GM21381 (cell line): ENCODE data around the gene HIVEP3.

Source experiments
- ATAC-seq: cut with Tn5 transposase; IDR thresholded peaks from one replicate; pipeline ENCODE4 v1.9.1; 2021; ENCODE audit warnings: mild to moderate bottlenecking, moderate library complexity; ENCODE audit not compliant: unreplicated experiment

HIVEP3 gene

DNA sequence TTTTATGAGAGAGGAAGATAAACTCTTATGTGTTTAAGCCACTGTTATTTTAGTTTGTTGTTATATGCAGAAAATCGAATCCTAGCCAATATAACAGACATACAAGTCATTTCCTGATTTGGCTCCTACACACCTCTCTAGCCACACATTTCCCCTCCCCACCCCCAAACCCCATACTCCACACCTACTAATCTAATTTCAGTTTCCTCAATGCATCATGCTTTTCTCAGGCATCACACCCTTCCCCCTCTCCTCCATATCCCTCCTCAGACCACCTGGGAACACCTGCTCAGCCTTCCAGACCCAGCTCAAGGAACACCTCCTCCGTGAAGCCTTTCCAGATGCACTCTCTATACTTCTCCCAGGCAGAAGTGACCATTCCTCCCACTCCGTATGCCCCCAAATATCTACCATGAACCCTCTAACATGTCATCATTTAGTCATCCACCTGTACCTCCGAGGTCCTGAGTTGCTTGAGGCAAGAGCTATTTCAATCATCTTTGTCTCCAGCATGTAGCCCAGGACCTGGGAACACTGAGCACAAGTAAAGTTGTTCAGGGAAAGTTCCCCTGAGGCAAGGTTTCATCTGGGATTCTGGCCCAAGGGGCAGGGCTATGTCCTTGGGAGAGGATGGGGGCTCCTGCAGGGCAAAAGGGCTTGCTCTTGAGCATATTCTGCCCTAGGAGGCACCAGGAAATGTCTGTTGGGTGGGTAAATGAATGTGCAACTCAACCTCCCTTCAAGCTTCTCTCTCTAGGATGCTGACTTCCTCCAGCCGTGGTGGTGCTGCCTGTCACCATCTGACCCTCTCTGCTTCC, 126.8 kb downstream of the HIVEP3 start:
- no peak for ATAC-seq

- ATAC-seq: no peak
These were observed 128.4 kb downstream of the HIVEP3 start for GRCh38 chr1:41790351-41790750.

DNA sequence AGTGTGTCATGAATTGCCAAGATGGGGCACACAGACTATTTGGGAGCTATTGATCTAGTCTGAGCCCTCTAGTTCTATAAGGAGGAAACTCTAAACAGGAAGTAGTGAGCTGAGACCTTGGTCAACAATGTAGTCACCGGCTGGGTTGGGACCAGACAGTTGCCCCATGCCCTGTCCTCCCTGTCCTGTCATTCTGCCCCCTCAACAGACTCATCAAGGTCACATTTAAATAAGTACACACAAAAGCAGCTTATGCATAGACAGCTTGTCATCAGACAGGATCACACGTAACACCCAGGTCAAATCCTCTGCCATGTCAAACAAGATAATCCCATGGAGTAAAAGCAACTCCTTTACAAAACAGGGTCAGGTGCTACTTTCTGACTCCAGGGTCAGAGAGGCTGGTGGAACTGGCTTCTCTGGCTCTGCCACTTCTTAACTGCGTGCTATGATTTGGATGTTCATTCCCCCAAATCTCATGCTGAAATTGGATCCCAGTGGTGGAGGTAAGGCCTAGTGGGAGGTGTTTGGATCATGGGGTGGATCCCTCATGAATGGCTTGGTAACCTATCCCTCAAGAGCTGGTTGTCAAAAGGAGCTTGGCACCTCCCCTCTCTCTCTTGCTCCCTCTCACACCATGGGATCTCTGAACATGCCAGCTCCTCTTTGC, 128.9 kb downstream of the HIVEP3 start:
- ATAC-seq: no peak

DNA sequence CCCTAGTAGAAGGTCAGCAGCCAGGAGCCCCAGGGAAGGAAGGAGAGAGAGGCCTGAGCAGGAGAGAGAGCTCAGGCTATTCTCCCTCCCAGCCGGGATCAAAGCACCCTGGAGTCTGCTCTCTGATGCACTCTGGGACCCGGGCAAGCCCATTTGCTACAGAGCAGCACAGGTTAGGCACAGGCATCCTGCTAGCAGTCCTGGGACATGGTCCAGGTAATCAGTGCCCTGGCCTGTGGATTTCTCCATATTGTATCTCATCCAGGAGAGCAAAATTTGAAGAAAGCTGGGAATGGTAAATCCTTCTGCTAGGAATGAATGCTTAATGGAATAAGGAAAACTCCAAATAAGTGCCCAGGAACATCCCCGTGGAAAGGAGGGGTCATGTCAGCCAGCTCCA, 130.3 kb downstream of the HIVEP3 start:
- no peak for ATAC-seq

DNA sequence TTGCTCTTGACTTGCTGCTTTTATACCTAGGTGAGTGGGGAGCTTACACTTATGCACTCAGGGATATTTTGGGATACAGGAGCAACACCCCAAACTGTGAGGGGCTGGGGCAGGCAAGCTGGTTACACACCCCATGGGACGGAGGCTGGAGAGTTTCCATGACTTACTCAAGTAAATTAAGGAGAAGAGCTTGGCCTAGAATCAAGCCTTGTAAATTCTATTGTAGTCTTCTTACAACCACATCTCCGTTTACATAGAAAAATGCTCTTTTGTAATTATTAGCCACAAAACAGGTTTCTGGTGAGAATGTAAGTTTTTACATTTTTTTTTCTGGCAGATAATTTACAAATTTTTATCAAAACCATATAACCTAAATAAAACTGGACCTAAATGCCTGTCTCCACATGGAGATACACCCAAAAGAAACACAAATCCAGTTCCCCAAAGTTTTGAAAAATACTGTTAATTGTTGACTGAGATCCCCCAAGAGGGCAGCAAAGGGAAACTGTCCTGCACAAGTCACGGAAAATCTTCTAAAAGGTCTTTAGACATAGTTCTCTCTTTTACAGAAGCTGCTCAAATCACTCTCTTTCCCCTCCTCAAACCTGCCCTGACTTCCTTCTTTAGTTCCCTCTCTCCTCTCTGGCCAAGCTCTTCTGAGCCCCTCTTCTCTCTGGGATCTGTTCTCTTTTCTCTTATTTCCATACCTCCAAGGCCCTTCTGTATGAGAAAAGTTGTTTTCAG, 134.0 kb downstream of the HIVEP3 start:
- ATAC-seq: no peak

DNA sequence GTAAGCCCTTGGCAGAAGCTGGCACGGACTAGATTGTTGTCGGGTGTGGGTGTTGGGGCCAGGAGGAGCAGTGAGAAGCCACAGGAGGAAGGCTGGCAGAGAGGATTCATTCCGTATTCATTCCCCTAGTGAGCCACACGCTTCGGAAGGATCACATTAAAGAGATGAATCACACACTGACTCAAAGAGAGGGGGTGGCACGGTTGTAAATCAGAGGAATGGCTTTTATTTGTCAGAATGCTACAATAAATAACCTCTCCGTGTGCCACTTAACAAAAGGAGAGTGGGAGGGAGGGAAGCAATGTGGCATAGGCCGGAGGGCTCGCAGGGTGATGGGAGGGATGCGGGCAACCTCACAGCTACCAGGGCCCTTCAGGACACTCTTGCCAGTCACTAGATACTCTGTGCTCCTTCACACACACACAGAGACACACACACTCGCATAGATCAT, 135.5 kb downstream of the HIVEP3 start:
- ATAC-seq: no peak

DNA sequence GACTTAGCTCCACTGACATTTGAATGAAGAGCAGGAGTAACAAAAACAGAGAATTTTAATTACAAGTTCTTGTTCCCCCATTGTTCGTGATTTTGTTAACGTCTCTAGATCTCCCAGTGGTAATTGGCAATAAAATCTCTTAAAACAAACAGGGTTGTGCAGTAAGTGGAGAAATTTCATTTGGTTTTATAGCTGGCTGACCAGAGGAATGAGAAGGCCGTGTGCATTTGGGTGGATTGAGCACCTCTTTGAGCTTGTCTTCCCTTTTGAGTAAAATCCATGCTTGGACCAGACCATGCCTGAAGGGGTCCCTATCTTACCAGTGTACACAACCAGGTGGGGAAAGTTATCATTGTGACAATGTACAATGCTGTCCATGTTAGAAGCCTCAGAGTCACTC, 137.8 kb downstream of the HIVEP3 start:
- ATAC-seq: no peak

DNA sequence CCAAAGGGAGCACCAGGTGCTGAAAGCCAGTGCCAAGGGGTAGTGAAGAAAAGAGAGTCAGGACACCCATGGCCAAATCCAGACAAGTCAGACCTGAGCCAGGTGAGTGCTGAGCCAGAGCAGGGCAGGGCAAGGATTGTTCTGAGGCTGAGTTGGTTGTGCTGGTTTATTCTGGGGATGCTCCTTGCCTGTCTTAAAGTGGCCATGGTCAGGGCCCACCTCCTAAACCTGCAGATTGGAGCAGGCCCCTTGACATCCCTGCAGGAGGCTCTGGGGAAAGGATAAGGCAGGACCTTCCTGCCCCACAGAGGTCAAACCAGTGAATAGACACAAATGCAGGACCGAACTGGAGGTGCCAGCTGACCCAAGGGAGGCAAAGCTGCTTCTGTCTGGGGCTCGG, 138.4 kb downstream of the HIVEP3 start:
- no peak for ATAC-seq

DNA sequence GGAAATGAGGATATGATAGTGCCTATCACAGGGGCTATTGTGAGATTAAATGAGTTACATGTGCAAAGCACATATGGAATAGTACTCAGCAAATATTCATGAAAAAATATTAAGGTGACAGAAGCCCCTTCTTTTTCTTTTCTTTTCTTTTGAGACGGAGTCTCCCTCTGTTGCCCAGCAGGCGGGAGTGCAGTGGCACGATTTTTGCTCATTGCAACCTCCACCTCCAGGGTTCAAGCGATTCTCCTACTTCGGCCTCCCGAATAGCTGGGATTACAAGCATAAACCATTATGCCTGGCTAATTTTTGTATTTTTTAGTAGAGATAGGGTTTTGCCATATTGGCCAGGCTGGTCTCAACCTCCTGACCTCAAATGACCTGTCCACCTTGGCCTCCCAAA, 139.4 kb downstream of the HIVEP3 start:
- ATAC-seq: no peak

- ATAC-seq: no peak
These were observed 141.0 kb downstream of the HIVEP3 start for GRCh38 chr1:41777695-41778094.

DNA sequence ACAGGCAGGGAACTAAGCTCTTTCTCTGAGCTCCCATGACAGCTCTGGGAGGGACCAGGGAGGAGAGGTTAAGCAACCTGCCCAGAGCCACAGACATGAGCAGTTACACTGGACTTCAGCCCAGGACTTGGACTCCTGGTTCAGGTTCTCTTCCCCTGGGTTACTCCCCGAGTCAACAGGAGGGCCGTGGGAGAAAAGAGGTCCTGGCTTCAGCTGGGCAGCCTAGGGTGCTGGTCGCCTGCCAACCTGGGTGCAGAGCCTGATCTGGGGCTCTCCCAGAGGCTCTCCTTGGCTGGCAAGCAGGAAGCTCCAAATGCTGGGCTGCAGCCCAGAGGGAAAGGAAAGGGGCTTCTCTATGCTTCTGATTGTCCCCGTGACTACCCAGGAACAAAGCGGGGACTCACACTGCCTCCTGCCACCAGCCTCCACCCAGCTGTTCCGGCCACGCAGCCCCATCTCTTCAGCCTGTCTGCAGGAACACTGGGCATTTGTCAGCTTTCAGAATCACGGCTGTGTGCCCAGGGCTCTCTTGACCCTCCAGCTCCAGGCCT, 141.8 kb downstream of the HIVEP3 start:
- no peak for ATAC-seq

DNA sequence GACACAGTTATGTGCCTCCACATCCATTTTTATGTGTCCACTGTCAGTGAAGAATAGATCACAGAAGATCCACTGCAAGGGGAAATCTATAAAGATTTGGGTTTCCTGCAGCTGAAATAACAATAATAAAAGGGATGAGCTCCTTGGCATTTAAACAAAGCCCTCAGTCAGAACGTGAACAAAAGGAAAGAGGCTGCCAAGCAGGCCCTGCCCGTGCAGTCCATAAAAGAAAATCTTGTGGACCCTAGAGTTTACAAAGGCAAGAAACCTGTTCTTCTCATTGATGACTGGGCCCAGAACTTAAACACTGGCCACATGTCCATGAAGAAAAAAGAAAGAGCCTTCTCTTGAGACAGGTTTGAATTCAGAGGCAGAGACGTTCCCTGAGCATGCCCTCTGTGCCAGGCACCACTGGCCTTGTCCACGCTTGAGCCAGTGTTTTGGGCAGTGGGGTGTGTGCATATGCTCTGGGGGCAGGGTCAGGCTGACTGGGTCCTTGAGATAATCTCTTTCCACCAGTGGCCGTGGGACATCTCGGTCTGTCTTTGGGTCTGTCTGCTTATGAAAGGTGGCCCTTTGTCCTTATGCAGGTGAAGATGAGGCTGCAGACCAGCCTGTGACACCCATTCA, 142.7 kb downstream of the HIVEP3 start:
- ATAC-seq: no peak

DNA sequence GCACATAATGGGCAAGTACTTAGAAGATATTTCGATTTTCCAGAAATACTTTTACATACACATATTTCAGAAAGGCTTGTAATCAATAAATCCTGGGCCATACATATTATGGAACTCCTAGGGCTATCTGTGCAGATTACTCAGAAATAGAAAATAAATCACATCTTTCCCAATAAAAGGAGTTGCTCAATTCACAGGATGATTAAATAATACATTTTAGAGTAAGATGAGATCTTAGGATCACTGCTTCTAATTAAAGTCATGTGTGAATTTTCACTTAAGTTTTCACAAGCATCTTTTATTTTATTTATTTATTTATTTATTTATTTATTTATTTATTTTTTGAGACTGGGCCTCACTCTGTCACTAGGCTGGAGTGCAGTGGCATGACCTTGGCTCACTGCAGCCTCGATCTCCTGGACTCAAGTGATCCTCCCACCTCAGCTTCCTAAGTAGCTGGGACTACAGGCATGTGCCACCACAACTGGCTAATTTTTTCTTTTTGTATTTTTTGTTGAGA, 144.2 kb downstream of the HIVEP3 start:
- ATAC-seq: no peak

GRCh38 chr1:41773842-41774241, 144.9 kb downstream of the HIVEP3 start:
- no peak for ATAC-seq

DNA sequence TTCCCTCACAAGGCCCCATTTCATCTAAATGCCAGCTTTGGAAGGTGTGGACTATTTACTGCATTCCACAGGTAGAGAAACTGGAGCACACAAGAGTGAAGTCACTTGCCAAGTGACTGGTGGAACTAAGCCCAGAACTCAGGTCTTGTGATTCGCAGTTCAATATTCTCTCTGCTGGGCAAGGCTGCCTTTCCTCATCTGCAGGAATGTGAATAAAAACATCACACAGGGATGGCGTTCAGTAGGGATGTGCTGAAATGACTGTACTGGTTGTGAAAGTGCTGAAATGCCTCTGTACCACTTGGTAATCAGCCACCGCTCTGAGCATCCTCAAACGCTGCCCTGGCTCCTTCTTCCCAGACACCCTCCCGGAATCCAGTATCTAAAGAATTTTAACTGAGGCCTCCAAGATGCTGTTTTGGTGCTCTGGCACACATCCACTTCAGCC, 145.6 kb downstream of the HIVEP3 start:
- ATAC-seq: no peak

DNA sequence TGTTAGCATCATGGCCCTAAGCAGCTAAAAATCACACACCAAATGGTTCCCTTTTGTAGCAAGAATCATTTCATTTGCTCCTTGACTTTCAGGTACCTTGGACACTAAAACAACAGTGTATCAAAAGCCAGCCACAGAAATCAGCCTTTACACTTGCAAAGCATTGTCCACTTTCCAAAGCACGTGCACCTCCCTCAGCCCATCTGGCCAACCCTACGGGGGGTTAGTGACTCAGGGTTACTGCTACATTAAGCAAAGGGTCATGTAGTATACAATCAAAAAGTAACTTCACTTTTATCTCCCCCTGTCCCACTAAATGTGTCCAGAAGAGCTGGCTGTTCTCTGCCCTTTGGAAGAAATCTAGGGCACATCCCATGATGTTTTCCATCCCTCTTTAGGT, 149.7 kb downstream of the HIVEP3 start:
- no peak for ATAC-seq

- no peak for ATAC-seq
These were observed 150.1 kb downstream of the HIVEP3 start for GRCh38 chr1:41768583-41768982.

DNA sequence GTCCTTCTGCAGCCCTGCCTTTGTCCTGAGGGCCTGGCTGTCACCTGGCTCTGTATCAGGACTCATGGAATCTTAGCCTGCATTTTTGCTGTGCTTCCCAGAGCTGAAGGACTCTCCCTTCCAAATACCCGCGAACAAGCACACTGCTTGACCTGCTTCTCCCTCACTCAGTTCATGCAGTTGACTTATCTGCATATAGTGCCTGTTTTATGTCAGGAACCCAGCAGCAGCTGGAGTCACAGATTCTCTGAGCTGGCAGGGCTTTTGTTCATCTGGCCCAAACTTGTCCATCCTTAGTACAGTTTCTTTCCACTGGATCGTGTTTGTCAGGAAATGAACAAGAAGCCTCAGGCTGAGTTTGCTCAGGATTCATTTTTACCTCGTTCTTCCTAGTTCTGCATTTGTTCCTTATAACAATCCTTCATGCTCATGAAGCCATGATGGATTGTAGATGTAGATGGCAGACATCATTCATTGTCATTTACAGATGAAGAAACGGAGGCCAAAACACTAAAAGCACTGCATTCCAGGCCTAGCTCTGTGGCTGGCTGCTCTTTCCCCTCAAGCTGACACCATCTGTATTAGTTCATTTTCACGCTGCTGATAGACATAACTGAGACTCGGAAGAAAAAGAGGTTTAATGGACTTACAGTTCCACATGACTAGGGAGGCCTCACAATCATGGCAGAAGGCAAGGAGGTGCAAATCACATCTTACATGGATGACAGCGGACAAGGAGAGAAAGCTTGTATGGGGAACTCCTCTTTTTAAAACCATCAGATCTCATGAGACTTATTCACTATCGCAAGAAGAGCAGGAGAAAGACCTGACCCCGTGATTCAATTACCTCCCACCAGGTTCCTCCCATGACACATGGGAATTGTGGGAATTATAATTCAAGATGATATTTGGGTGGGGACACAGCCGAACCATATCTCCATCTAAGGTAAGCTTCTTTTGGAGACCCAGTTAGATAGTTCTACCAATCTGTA, 150.9 kb downstream of the HIVEP3 start:
- no peak for ATAC-seq

- no peak for ATAC-seq
These were observed 152.2 kb downstream of the HIVEP3 start for GRCh38 chr1:41766546-41766945.
